ENCODE data around the gene STRN.
"Not testable (repeated sequence)": the region's sequence is repeated elsewhere in the genome, so short reads cannot be mapped to it uniquely, and the experiment has no call there.

The STRN gene, protein sequence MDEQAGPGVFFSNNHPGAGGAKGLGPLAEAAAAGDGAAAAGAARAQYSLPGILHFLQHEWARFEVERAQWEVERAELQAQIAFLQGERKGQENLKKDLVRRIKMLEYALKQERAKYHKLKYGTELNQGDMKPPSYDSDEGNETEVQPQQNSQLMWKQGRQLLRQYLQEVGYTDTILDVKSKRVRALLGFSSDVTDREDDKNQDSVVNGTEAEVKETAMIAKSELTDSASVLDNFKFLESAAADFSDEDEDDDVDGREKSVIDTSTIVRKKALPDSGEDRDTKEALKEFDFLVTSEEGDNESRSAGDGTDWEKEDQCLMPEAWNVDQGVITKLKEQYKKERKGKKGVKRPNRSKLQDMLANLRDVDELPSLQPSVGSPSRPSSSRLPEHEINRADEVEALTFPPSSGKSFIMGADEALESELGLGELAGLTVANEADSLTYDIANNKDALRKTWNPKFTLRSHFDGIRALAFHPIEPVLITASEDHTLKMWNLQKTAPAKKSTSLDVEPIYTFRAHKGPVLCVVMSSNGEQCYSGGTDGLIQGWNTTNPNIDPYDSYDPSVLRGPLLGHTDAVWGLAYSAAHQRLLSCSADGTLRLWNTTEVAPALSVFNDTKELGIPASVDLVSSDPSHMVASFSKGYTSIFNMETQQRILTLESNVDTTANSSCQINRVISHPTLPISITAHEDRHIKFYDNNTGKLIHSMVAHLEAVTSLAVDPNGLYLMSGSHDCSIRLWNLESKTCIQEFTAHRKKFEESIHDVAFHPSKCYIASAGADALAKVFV

GRCh38 chr2:36966370-36967235, at the start of gene STRN:
STRN (minus strand) TSS chr2:36966536; CDS start chr2:36966463, 73 bp downstream.
- peak; percentile 96 to 97 for DNase-seq

- DNase-seq, result no peak
Measured at GRCh38 chr2:37013315-37013641, 46.9 kb upstream of the STRN start.

- DNase-seq, result no peak
Measured at GRCh38 chr2:37011130-37011529, 44.8 kb upstream of the STRN start.

GRCh38 chr2:37005118-37005868, 39.0 kb upstream of the STRN start:
- DNase-seq, result no peak

GRCh38 chr2:37000988-37001556, 34.7 kb upstream of the STRN start:
- no peak for DNase-seq

DNA sequence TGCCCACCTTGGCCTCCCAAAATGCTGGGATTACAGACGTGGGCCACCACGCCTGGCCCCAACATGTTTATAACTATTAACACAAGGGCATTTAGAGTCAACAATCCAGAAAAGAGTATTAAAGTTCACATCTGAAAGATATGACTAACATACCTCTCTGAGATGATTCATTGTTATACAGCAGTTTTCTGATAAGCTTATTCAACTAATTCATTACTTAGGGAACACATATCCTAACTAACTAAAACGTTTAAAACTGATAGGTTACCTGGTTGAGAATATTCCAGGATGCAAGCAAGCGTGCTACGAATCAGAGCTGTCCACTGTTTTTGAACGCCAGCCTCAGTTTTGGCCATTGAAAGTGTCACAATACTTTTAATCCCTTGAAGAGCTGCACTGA, 34.0 kb upstream of the STRN start:
- DNase-seq, result no peak

GRCh38 chr2:36999416-36999815, 33.1 kb upstream of the STRN start:
- DNase-seq, result not testable (repeated sequence)

GRCh38 chr2:36993841-36994620, 27.7 kb upstream of the STRN start:
- DNase-seq, result no peak

- DNase-seq, result no peak
Measured at GRCh38 chr2:36988008-36988407, 21.7 kb upstream of the STRN start.

GRCh38 chr2:36982467-36982866, 16.1 kb upstream of the STRN start:
- DNase-seq, result no peak

- no peak for DNase-seq
Measured at GRCh38 chr2:36981911-36982310, 15.6 kb upstream of the STRN start.

- not testable (repeated sequence) for DNase-seq
Measured at GRCh38 chr2:36979007-36979406, 12.7 kb upstream of the STRN start.

- DNase-seq, result no peak
Measured at GRCh38 chr2:36976065-36976464, 9.7 kb upstream of the STRN start.

GRCh38 chr2:36975306-36975705, 9.0 kb upstream of the STRN start:
- no peak for DNase-seq

GRCh38 chr2:36973320-36973719, 7.0 kb upstream of the STRN start:
- no peak for DNase-seq

GRCh38 chr2:36971990-36972389, 5.7 kb upstream of the STRN start:
- no peak for DNase-seq

- DNase-seq, result no peak
Measured at GRCh38 chr2:36967236-36967876, 1.0 kb upstream of the STRN start.

- DNase-seq, result peak; percentile 58 to 67
Measured at GRCh38 chr2:36965751-36966369, 476 bp downstream of the STRN start.

DNA sequence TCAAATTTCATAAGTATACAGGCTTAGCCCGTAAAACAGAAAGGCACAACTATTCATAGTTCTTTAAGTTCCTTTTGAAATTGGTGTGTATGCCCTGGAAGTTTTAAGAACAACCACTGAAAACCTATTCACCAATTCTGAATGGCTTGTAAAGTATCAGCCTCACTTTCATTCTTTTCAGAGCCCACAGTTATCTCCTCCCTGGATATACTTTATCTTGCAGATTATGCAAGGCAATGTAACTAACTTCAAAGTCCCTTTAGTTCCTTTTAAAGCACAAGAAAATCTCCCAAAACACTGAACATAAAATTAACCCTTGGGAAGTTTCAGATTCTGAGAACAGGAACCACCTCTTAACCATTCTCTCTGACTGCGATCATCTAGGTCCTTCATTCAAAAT, 1.1 kb downstream of the STRN start:
- DNase-seq, result no peak

GRCh38 chr2:36964496-36965058, 1.8 kb downstream of the STRN start:
- no peak for DNase-seq
